ENCODE data around the gene RASA4B.

Gene RASA4B

GRCh38 chr7:102452451-102452850, 65.1 kb downstream of the RASA4B start:
- DNase-seq, result no peak

GRCh38 chr7:102451371-102452054, 66.1 kb downstream of the RASA4B start:
- no peak for DNase-seq

DNA sequence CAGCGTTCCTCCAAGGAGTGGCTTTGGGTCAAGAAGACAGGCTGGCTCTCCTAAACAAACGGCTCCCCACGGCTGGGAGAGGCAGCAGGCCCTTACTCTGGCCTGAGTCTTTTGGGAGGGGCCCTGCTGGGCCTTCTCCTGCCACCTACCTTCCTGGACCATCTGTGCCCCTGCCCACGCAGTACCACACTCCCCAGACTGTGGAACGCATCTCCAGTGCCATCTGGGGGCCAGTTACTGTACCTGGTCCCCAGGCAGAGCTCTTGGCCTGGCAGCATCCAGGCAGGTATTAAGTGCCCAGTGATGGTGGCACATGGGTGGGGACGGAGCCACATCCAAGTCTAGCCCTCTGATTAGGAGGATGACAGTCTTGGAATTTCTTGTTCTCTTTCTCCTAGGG, 67.3 kb downstream of the RASA4B start:
- peak; percentile 30 to 58 for DNase-seq

DNA sequence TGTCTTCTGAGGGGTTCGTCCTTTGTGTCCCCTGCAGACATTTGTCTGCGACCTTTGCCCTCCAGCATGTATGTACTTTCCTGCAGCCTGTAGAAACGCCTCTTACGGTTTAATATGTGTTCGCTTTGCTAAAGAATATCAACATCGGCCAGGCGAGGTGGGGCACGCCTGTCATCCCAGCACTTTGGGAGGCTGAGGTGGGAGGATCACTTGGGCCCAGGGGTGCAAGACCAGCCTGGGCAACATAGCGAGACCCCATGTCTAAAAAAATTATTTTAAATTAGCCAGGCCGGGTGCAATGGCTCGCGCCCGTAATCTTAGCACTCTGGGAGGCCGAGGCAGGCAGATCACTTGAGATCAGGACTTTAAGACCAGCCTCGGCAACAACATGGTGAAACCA, 68.4 kb downstream of the RASA4B start:
- DNase-seq, result no peak

- DNase-seq, result no peak
Observed at GRCh38 chr7:102447311-102447710, 70.3 kb downstream of the RASA4B start.

DNA sequence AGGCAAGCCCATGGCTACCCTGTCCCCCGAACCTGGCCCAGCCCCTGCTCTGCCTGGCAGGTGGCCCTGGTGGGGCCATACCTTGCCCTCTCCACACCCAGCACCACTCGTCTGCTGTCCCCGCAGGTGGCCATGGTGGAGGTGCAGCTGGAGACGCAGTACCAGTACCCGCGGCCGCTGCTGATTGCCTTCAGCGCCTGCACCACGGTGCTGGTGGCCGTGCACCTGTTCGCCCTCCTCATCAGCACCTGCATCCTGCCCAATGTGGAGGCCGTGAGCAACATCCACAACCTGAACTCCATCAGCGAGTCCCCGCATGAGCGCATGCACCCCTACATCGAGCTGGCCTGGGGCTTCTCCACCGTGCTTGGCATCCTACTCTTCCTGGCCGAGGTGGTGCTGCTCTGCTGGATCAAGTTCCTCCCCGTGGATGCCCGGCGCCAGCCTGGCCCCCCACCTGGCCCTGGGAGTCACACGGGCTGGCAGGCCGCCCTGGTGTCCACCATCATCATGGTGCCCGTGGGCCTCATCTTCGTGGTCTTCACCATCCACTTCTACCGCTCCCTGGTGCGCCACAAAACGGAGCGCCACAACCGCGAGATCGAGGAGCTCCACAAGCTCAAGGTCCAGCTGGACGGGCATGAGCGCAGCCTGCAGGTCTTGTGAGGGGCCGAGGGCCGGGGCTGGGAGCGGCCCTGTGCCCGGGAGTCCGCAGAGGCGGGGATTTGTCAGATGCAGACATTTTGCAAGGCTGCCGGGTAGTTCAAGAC, 71.0 kb downstream of the RASA4B start:
- no peak for DNase-seq

- no peak for DNase-seq
Observed at GRCh38 chr7:102445674-102446071, 71.9 kb downstream of the RASA4B start.

DNA sequence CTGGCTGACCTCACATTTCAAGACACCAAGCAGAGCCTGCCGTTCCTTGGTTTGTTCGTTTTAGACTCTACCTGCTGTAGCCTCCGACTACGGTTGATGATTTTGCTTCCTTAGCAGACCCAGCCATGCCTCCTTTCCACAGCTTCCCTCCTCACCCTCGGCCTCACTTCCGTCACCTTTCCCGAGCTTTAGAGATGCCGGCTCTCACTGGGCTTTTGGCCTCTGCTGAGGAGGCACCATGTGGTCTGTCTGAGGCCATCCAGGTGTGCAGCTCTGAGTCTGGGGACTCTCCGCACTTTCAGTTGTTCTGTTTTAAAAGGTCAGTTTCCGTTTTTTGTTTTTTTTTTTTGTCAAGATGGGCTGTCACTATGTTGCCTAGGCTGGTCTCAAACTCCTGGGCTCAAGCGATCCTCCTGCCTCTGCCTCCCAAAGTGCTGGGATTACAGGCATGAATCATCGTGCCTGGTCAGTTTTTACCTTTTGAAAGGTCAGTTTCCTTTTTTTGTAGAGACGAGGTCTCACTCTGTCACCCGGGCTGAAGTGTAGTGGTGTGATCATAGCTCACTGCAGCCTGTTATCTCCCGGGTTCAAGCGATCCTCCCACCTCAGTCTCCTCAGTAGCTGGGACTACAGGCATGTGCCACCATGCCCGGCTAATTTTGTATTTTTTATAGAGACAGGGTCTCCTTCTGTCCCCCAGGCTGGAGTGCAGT, 72.5 kb downstream of the RASA4B start:
- no peak for DNase-seq

DNA sequence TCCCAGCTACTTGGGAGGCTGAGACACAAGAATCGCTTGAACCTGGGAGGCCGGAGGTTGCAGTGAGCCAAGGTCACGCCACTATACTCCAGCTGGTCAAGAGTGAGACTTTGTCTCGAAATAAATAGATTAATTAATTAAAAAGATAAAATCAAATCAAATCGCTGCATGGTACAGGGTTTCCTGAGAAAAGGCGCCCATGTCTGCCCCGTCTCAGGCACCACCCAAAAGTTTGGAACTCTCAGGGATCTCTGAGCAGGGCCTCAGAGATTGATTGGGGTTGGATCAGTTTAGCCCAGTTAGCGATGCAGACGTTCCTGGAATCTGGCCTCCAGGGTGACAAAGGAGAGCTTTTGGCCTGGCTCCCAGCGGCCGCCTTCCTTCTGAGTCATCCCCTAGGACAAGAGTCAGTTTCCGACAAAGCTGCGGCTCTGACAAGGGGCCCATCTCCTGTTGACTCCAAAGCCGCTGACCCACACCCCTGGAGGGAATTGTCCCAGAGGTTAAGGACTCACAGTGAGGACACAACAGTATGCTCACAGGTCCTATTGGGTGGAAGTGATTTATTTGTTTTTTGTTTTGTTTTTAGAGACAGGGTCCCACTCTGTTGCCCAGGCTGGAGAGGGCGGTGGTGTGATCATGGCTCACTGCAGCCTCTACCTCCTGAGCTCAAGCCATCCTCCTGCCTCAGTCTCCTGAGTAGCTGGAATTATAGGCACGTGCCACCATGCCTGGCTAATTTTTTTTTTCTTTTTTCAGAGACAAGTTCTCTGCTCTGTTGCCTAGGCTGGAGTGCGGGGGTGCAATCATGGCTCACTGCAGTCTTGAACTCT, 77.4 kb downstream of the RASA4B start:
- DNase-seq, result no peak

DNA sequence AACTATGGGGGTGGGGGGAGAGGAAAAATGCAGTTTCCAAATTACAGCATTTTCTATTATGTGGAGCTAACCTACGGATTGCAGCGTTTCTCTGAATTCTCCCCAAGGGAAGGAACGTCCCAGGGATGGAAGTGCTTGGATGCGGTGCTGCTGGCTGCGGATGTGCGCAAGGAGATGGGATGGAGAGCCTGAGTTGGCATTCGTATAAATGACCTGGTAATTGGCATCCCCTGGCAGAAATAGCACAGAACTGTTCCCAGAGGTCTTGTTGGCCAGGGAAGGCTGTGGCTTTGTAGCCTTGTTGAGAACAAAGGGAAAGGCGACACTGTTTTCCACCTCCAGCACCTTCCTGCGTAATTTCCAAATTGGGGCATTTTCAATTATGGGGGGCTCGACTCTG, 81.5 kb downstream of the RASA4B start:
- no peak for DNase-seq

DNA sequence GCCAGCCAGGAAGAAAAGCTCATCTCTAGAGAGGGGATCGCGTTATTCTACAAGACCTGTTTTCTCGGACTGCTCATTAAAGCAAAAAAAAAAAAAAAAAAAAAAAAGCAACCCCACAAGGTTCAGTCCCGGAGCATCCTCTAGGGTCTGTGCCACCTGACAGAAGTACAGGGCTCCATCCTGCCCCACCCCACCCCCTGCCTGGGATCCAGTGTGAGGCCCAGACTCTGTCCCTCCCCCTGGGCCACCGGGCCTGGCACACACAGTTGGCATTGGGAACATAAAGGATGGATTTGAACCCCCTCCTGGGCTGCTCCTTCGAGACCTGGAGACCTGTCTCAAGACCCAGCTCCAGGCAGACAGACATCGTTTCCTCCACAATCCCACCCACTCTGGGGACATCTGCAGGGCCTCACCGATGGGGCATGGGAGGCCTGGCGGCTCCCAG, 83.5 kb downstream of the RASA4B start:
- DNase-seq, result no peak

- peak; percentile 40 to 73 for DNase-seq
Observed at GRCh38 chr7:102433219-102434038, 84.1 kb downstream of the RASA4B start, which contains the start of gene ORAI2. Gene ORAI2, plus strand, starts transcription at chr7:102433575. Its CDS starts 5,382 bp downstream, at chr7:102438957.

Data from inflammatory macrophage (primary cell).